K562 (cell line): ENCODE results near the gene NSRP1. TPM values are rescaled to one million over a fixed set of nuclear protein-coding genes. Genes with fewer than 3 reads are reported as not detected.
A peak's percentile ranks its signal among the peaks of the same experiment; 100 is the strongest.

Source experiments
- ATAC-seq: fragments of 200-7000 bp; cut with Tn5 transposase; 3 replicates; pipeline ENCODE4 v1.9.1; 2020; ENCODE audit warnings: moderate library complexity
- BruUV-seq: library from RNA; stranded (reverse); fragments of 400-500 nt; replicated peaks from 2 replicates; lab custom pipeline; 2021; lab: Mats Ljungman, UMichigan
- CTCF ChIA-PET: fragments of 300-600 bp; formaldehyde crosslinking; extraction: SDS; loops from one replicate; lab custom pipeline; 2021; ENCODE audit warnings: low intra/inter-chr PET ratio; lab: Yijun Ruan, JAX
- POLR2A ChIA-PET: fragments of 300-600, 350-650 bp; sonication (Branson Sonifier 250); formaldehyde crosslinking; extraction: SDS; loops from one replicate; lab custom pipeline; 2021; ENCODE audit warnings: antibody characterized with exemption, inconsistent platforms; lab: Yijun Ruan, JAX
- DNase-seq, 4 experiments: peaks; one replicate each; pipeline versions ENCODE4 v3.0.0 to v3.0.0-alpha.2; 2011 to 2018; ENCODE audit warnings: low spot score in 3 of 4, mixed read lengths in 3 of 4; ENCODE audit errors: extremely low read depth in 1 of 4
- FAIRE-seq: peaks from 2 replicates; lab custom pipeline; 2011; peaks lifted over from hg19 to GRCh38; lab: Jason Lieb, UNC
- H2AFZ ChIP-seq: 2 replicates; pipeline ENCODE4 v1.6.0; 2011; ENCODE audit warnings: low read depth, low read length, control low read depth, inconsistent platforms
- H3K27ac ChIP-seq: fragments of 200-600 bp; 3 replicates; pipeline ENCODE4 v1.8.0; 2011; ENCODE audit warnings: low read depth, mild to moderate bottlenecking, control low read depth, inconsistent platforms, low read length, moderate library complexity, mixed read lengths; ENCODE audit errors: extremely low read depth
- H3K27me3 ChIP-seq, 2 experiments: fragments of 300-600 bp in 1 of 2; 2 replicates in 1 of 2; 3 replicates in 1 of 2; pipeline versions ENCODE4 v1.6.0 to v1.8.0; 2011; ENCODE audit warnings: inconsistent platforms in 2 of 2, low read length in 2 of 2, mild to moderate bottlenecking in 1 of 2, mixed read lengths in 1 of 2, moderate library complexity in 1 of 2; ENCODE audit not compliant: control insufficient read depth in 2 of 2, insufficient read depth in 2 of 2
- H3K36me3 ChIP-seq: fragments of 300-600 bp; 3 replicates; pipeline ENCODE4 v1.8.0; 2011; ENCODE audit warnings: mild to moderate bottlenecking, low read length, inconsistent platforms; ENCODE audit not compliant: control insufficient read depth, insufficient read depth
- H3K4me1 ChIP-seq, 2 experiments: fragments of 200-600 bp in 1 of 2; replicated peaks in 1 of 2; 2 replicates in 1 of 2; 3 replicates in 1 of 2; pipeline versions ENCODE4 v1.5.1 to v1.8.0; 2011; ENCODE audit warnings: inconsistent platforms in 2 of 2, low read length in 2 of 2, mild to moderate bottlenecking in 1 of 2, mixed read lengths in 1 of 2, moderate library complexity in 1 of 2; ENCODE audit not compliant: control insufficient read depth in 2 of 2, insufficient read depth in 2 of 2
- H3K4me2 ChIP-seq: 2 replicates; pipeline ENCODE4 v1.6.1; 2011; ENCODE audit warnings: low read length, control low read depth, inconsistent platforms, mixed read lengths; ENCODE audit not compliant: insufficient read depth
- H3K4me3 ChIP-seq: fragments of 200-600 bp; sonication (generic), shearing (Covaris generic); 2 replicates; pipeline ENCODE4 v1.5.1; 2016; ENCODE audit warnings: control low read depth, inconsistent platforms
- H3K79me2 ChIP-seq: fragments of 200-600 bp; 3 replicates; pipeline ENCODE4 v1.8.0; 2011; ENCODE audit warnings: low read length, inconsistent platforms; ENCODE audit not compliant: control insufficient read depth, insufficient read depth
- H3K9ac ChIP-seq, 2 experiments: 2 replicates each; pipeline versions ENCODE4 v1.6.0 to v1.6.1; 2011; ENCODE audit warnings: low read depth in 2 of 2, low read length in 2 of 2, control low read depth in 1 of 2, inconsistent platforms in 1 of 2, mild to moderate bottlenecking in 1 of 2, mixed read lengths in 1 of 2; ENCODE audit not compliant: insufficient read depth in 1 of 2
- H3K9me1 ChIP-seq: one replicate; pipeline ENCODE4 v1.6.0; 2011; ENCODE audit warnings: inconsistent platforms, mild to moderate bottlenecking, low read length, moderate library complexity; ENCODE audit not compliant: control insufficient read depth, insufficient read depth
- H3K9me3 ChIP-seq: replicated peaks from 2 replicates; pipeline ENCODE4 v1.5.1; 2011; ENCODE audit warnings: low read depth, low read length, inconsistent platforms; ENCODE audit not compliant: control insufficient read depth, insufficient read depth
- H4K20me1 ChIP-seq: replicated peaks from 2 replicates; pipeline ENCODE4 v1.6.1; 2011; ENCODE audit warnings: low read length, inconsistent platforms, mixed read lengths; ENCODE audit not compliant: control insufficient read depth, insufficient read depth
- BACH1 ChIP-seq: fragments of 200-800 bp; sonication (Bioruptor generic); IDR thresholded peaks from 2 replicates; pipeline ENCODE4 v1.6.1; 2016; ENCODE audit warnings: missing genetic modification characterization, missing compliant biosample characterization
- BDP1 ChIP-seq: IDR thresholded peaks from 3 replicates; pipeline ENCODE4 v1.6.1; 2011; ENCODE audit not compliant: insufficient read length, insufficient read depth
- CCNT2 ChIP-seq: IDR thresholded peaks from 2 replicates; pipeline ENCODE4 v1.6.1; 2011; ENCODE audit warnings: borderline replicate concordance, low read depth, mild to moderate bottlenecking, moderate library complexity, mixed read lengths, low read length; ENCODE audit not compliant: insufficient read length; ENCODE audit errors: extremely low read depth
- CTBP1 ChIP-seq: fragments of 450-650 bp; IDR thresholded peaks from 2 replicates; pipeline ENCODE4 v1.6.1; 2016; ENCODE audit warnings: borderline replicate concordance
- DPF2 ChIP-seq: fragments of 450-650 bp; IDR thresholded peaks from 2 replicates; pipeline ENCODE4 v1.6.1; 2016
- EGR1 ChIP-seq: fragments of 450-650 bp; conservative IDR thresholded peaks from 2 replicates; pipeline ENCODE4 v1.6.1; 2017; ENCODE audit warnings: mild to moderate bottlenecking
- HDGF ChIP-seq: fragments of 450-650 bp; IDR thresholded peaks from 2 replicates; pipeline ENCODE4 v1.6.1; 2016
- HNRNPH1 ChIP-seq: fragments of 200-400 bp; formaldehyde crosslinking; optimal IDR thresholded peaks from 2 replicates; pipeline ENCODE3; 2017; ENCODE audit warnings: low read depth, mild to moderate bottlenecking, low read length, moderate library complexity
- KDM5B ChIP-seq: fragments of 200-600 bp; sonication (generic); IDR thresholded peaks from 2 replicates; pipeline ENCODE4 v1.6.1; 2012; ENCODE audit warnings: low read depth, mild to moderate bottlenecking, moderate library complexity, low read length, control low read depth, inconsistent platforms; ENCODE audit not compliant: insufficient replicate concordance
- RBM39 ChIP-seq: fragments of 200-400 bp; formaldehyde crosslinking; optimal IDR thresholded peaks from 2 replicates; pipeline ENCODE3; 2018; ENCODE audit warnings: low read depth, low read length
- ZBTB43 ChIP-seq: sonication (generic); formaldehyde crosslinking; IDR thresholded peaks from 2 replicates; pipeline ENCODE4 v1.8.0; 2023; ENCODE audit warnings: mild to moderate bottlenecking, missing genetic modification reagents
- ZBTB7A ChIP-seq: IDR thresholded peaks from 2 replicates; pipeline ENCODE4 v1.6.1; 2011; ENCODE audit warnings: low read depth, mild to moderate bottlenecking, low read length, moderate library complexity, borderline replicate concordance; ENCODE audit not compliant: control insufficient read depth
- ZNF143 ChIP-seq: sonication (generic); formaldehyde crosslinking; IDR thresholded peaks from 2 replicates; pipeline ENCODE4 v1.9.0; 2022; ENCODE audit warnings: mild to moderate bottlenecking, missing genetic modification reagents
- ZNF174 ChIP-seq: fragments of 250-450 bp; sonication (Bioruptor Pico); IDR thresholded peaks from 2 replicates; pipeline ENCODE4 v1.4.0; 2020; ENCODE audit warnings: mild to moderate bottlenecking
- ZNF263 ChIP-seq: sonication (generic); formaldehyde crosslinking; IDR thresholded peaks from 2 replicates; pipeline ENCODE4 v1.8.0; 2022; ENCODE audit warnings: mild to moderate bottlenecking, missing genetic modification reagents, borderline replicate concordance
- ZNF274 ChIP-seq: IDR thresholded peaks from 2 replicates; pipeline ENCODE4 v1.6.1; 2011; ENCODE audit warnings: low read depth, mild to moderate bottlenecking, low read length, moderate library complexity, borderline replicate concordance
- ZNF76 ChIP-seq: fragments of 250-450 bp; sonication (Bioruptor Pico); IDR thresholded peaks from 2 replicates; pipeline ENCODE4 v1.4.0; 2020; ENCODE audit warnings: mild to moderate bottlenecking, moderate library complexity, borderline replicate concordance
- ZNF830 ChIP-seq: fragments of 250-450 bp; sonication (Bioruptor Pico); IDR thresholded peaks from 2 replicates; pipeline ENCODE4 v1.5.0; 2021; ENCODE audit warnings: mild to moderate bottlenecking
- WGBS: fragments of 100-300 bp; shearing (Covaris generic); methylation state at CpG from one replicate; pipeline ENCODE4 v1.1.6; 2016; ENCODE audit warnings: low coverage, mixed read lengths; ENCODE audit not compliant: insufficient coverage; ENCODE audit errors: missing lambda C conversion rate; 5-methylcytosine and 5-hydroxymethylcytosine counted together
- in situ Hi-C: fragments of 300-500 bp; cut with MboI; formaldehyde crosslinking; loops from 4 replicates; pipeline ENCODE4 v1.15.0; 2018; ENCODE audit warnings: inconsistent platforms, mixed read lengths
- intact Hi-C: fragments of 100-400 bp; cut with micrococcal nuclease; formaldehyde crosslinking; loops from 2 replicates; pipeline ENCODE4 v1.14.2; 2022
- polyA plus RNA-seq, 8 experiments: library from polyadenylated mRNA; depleted of rRNA in 4 of 8; stranded (reverse) in 5 of 8; unstranded in 3 of 8; fragments of >200 nt; fragmentation: Nextera tagmentation in 2 of 8; fragmentation: Illumina TruSeq in 1 of 8; extraction: Ambion mirVana in 2 of 8; extraction: Trizol in 1 of 8; gene quantifications; 2 replicates each; pipeline versions ENCODE4 v1.2.1 to v1.2.3, GENCODE V29; 2011 to 2014; ENCODE audit warnings: inconsistent platforms in 1 of 8, missing spikeins in 1 of 8
- total RNA-seq, 7 experiments: library from RNA; depleted of rRNA in 6 of 7; stranded (reverse); fragments of >200 nt in 6 of 7; fragmentation: Illumina TruSeq in 2 of 7; extraction: Trizol in 2 of 7; gene quantifications; 2 replicates each; pipeline versions ENCODE4 v1.2.1 to v1.2.3, GENCODE V29; 2011 to 2021; ENCODE audit warnings: low replicate concordance in 1 of 7
- TF ChIP-seq, protein P1 (sequence below): fragments of 200-800 bp; sonication (Bioruptor generic); IDR thresholded peaks from 2 replicates; pipeline ENCODE4 v1.6.1; 2017; ENCODE audit warnings: missing genetic modification characterization, missing compliant biosample characterization
- TF ChIP-seq, protein P2 (sequence below): sonication (generic); formaldehyde crosslinking; IDR thresholded peaks from 2 replicates; pipeline ENCODE4 v1.9.0; 2022; ENCODE audit warnings: mild to moderate bottlenecking, missing genetic modification reagents

NSRP1 gene
- total and polyA plus RNA-seq, 9 of the 15 experiments (the other 6 are each of a cell fraction or from before 2014, with no cell fraction given), result 18.4 to 68.6 (median 32.7) TPM

GRCh38 chr17:30203471-30203981 lies 86.9 kb downstream of the NSRP1 start:
- Histone ChIP-seq H3K9me3 (no peaks in the 10 kb centered on the region), H3K4me1 (peaks cover 4 to 9% of the 10 kb centered on the region in 2 experiments; a peak in 3 of 5 replicates), H3K9ac (peak overlapping the region; percentile 52 to 72; a peak in 2 of 4 replicates), H3K4me3 (peak overlapping the region; percentile 14; the same call in 1 of the 2 replicates), H3K4me2 (peak overlapping the region; percentile 70), H3K9me1 (no peaks in the 10 kb centered on the region), H2AFZ (peak overlapping the region; percentile 96), H3K79me2 (no peaks in the 10 kb centered on the region), H3K27ac (peak overlapping the region; percentile 43; the same call in 1 of the 3 replicates), H4K20me1 (no peaks in the 10 kb centered on the region), H3K36me3 (no peaks in the 10 kb centered on the region), H3K27me3 (peaks cover 5 to 7% of the 10 kb centered on the region in 2 experiments; a peak in 3 of 5 replicates)
- ATAC-seq, result peak; percentile 89
- in situ Hi-C loops (no loop called here), intact Hi-C loops (loop anchor here (10.0 kb wide), 1 partner anchor 99 kb away; no protein-coding TSS in a partner anchor)
- peak; percentile 43 to 67 (median 54) for DNase-seq
- no TSS peak for BruUV-seq
- ChIA-PET CTCF (no interaction called here), POLR2A (interaction anchor here (1.0 to 1.4 kb wide), 3 partner anchors 9 to 24 kb away, joined by 3 to 6 read pairs (median 4); no protein-coding TSS in a partner anchor)
- 3% methylated on average over 6 of the region's 6 CpGs for WGBS
- peak; percentile 72 for FAIRE-seq
- no peak for TF ChIP-seq ZNF76 (CRISPR knock-in tag)
- TF ChIP-seq, protein P1, sequence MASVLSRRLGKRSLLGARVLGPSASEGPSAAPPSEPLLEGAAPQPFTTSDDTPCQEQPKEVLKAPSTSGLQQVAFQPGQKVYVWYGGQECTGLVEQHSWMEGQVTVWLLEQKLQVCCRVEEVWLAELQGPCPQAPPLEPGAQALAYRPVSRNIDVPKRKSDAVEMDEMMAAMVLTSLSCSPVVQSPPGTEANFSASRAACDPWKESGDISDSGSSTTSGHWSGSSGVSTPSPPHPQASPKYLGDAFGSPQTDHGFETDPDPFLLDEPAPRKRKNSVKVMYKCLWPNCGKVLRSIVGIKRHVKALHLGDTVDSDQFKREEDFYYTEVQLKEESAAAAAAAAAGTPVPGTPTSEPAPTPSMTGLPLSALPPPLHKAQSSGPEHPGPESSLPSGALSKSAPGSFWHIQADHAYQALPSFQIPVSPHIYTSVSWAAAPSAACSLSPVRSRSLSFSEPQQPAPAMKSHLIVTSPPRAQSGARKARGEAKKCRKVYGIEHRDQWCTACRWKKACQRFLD (CRISPR knock-in tag), result no peak
- no peak for TF ChIP-seq RBM39
- TF ChIP-seq ZNF274, result no peak
- no peak for TF ChIP-seq EGR1
- TF ChIP-seq CTBP1, result peak; percentile 19; the same call in 1 of the 2 replicates
- TF ChIP-seq ZNF263, result no peak
- no peak for TF ChIP-seq CCNT2
- TF ChIP-seq ZNF143 (CRISPR knock-in tag), result no peak
- no peak for TF ChIP-seq HDGF
- TF ChIP-seq KDM5B, result no peak
- TF ChIP-seq ZBTB7A, result no peak
- TF ChIP-seq HNRNPH1, result no peak
- no peak for TF ChIP-seq ZBTB43 (CRISPR knock-in tag)
- no peak for TF ChIP-seq ZNF174 (CRISPR knock-in tag)
- TF ChIP-seq, protein P2, sequence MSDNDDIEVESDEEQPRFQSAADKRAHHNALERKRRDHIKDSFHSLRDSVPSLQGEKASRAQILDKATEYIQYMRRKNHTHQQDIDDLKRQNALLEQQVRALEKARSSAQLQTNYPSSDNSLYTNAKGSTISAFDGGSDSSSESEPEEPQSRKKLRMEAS (CRISPR knock-in tag), result no peak
- TF ChIP-seq BDP1, result no peak
- no peak for TF ChIP-seq ZNF830 (CRISPR knock-in tag)
- TF ChIP-seq DPF2, result peak; percentile 43; the same call in 1 of the 2 replicates
- no peak for TF ChIP-seq BACH1 (tag)
